ENCODE measurements around the gene FLNC. TPM values are rescaled to one million over a fixed set of nuclear protein-coding genes. Genes with fewer than 3 reads are reported as not detected.
A peak's percentile ranks its signal among the peaks of the same experiment; 100 is the strongest.

FLNC gene
- total and polyA plus RNA-seq, 9 of the 15 experiments (the other 6 are each of a cell fraction or from before 2014, with no cell fraction given) = 0.90 to 155 (median 28.8) TPM

- TF ChIP-seq ZBTB34 (CRISPR knock-in tag; IDR thresholded peaks at IDR 0.05) (no peak), MYC (IDR thresholded peaks at IDR 0.05; ENCODE audit: low read depth, low read length) (peak; percentile 29; the same call in 1 of the 2 replicates), MYC (CRISPR knock-in tag; IDR thresholded peaks at IDR 0.05; ENCODE audit: borderline replicate concordance, low read depth) (no peak), RFX7 (CRISPR knock-in tag; IDR thresholded peaks at IDR 0.05) (no peak), TAF9B (IDR thresholded peaks at IDR 0.05; ENCODE audit: partially characterized antibody) (no peak), WHSC1 (IDR thresholded peaks at IDR 0.05; ENCODE audit: low read length) (no peak), SP2 (IDR thresholded peaks at IDR 0.05; ENCODE audit: extremely low read depth, low read depth, low read length, poor library complexity, severe bottlenecking) (no peak), BRD9 (IDR thresholded peaks at IDR 0.05; ENCODE audit: low read depth, partially characterized antibody) (no peak), ZNF609 (CRISPR knock-in tag; IDR thresholded peaks at IDR 0.05; ENCODE audit: borderline replicate concordance) (no peak), ZNF644 (tag; IDR thresholded peaks at IDR 0.05; ENCODE audit: low read depth) (no peak), E2F1 (CRISPR knock-in tag; IDR thresholded peaks at IDR 0.05) (no peak), BHLHE40 (IDR thresholded peaks at IDR 0.05; ENCODE audit: low read length) (peak; percentile 94), ZC3H11A (IDR thresholded peaks at IDR 0.05; ENCODE audit: low read depth, low read length) (no peak), KLF16 (IDR thresholded peaks at IDR 0.05) (no peak), HDAC8 (tag; IDR thresholded peaks at IDR 0.05) (no peak; the same call in 1 of the 2 replicates), GMEB1 (CRISPR knock-in tag; IDR thresholded peaks at IDR 0.05) (no peak), ZNF830 (CRISPR knock-in tag; IDR thresholded peaks at IDR 0.05) (no peak), SNAPC5 (CRISPR knock-in tag; IDR thresholded peaks at IDR 0.05) (no peak)
Measured at GRCh38 chr7:128904381-128905197, 74.4 kb downstream of the FLNC start (continued).
